Vagina (tissue), 2 donors: ENCODE results near the gene EHMT2.

Source experiments
- CTCF ChIP-seq, 3 experiments: fragments of 450-650 bp in 2 of 3; fragments of 200-600 bp in 1 of 3; sonication (generic) in 1 of 3; IDR thresholded peaks; one replicate each; pipeline ENCODE4 v1.5.1; 2017 to 2019; ENCODE audit warnings: antibody characterized with exemption in 3 of 3, mild to moderate bottlenecking in 2 of 3, moderate library complexity in 2 of 3
- POLR2A ChIP-seq, 2 donors: fragments of 450-650 bp; IDR thresholded peaks; one replicate each; pipeline ENCODE4 v1.6.1; 2017; ENCODE audit warnings: antibody characterized with exemption in 2 of 2, mild to moderate bottlenecking in 2 of 2, moderate library complexity in 2 of 2

- TF ChIP-seq CTCF (IDR thresholded peaks at IDR 0.05) (no peak), POLR2A (IDR thresholded peaks at IDR 0.05) (no peak)
Observed at GRCh38 chr6:31831350-31832215, 65.9 kb downstream of the EHMT2 start.
